ENCODE data around the gene MEF2A.

Gene MEF2A

GRCh38 chr15:99606646-99607045, 40.9 kb downstream of the MEF2A start:
- DNase-seq = no peak

DNA sequence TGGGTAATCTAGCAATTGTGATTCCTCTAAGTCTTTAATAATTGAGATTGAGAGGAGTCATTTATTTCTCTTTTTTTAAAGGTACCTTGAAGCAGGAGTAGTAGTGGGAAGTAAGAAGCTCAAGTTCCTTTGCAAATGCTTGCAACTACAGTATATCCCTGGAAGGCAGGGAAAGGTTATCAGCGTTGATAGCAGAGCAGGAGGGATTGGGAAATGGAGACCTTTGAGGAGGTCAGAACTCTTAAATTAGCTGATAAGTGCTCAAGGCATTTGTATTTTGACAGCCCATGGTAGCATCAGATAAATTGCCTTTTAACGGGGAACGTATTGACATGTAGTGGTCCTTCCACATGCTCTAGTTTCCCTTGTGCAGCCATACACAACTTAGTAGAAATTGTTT, 47.7 kb downstream of the MEF2A start:
- DNase-seq = no peak

DNA sequence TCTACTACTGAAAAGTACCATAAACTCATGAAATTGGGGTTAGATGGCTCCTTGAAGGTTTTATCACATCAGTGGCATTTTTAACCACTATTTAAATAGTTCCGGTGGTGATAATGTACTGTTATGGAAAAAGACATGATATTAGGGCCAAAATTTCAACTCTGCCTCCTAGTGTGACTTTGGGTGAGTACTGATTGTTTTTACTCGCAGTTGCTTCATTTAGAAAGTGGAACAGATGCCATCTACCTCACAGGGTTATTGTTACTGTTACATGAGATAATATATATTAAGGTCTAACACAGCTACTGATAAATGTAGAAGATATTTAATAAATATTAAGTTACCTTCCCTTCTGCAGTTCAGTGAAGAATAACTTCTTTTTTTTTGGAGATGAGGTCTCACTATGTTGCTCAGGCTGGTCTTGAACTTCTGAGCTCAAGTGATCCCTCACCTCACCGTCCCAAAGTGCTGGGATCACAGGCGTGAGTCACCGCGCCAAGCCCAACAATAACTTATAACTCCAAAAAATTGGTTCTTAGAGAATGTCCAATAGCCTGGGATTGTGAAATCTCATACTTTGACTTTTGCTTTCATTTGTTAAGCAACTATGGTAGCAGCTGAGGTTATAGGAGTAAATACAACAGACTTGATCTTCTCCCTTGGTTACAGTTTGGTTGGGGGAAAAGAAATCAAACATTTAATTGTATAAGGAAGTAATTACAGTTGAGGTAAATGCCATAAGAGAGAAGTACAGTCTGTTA, 48.3 kb downstream of the MEF2A start:
- DNase-seq = no peak

GRCh38 chr15:99614749-99615288, 49.0 kb downstream of the MEF2A start:
- DNase-seq = no peak

GRCh38 chr15:99615460-99615859, 49.7 kb downstream of the MEF2A start:
- DNase-seq = no peak

DNA sequence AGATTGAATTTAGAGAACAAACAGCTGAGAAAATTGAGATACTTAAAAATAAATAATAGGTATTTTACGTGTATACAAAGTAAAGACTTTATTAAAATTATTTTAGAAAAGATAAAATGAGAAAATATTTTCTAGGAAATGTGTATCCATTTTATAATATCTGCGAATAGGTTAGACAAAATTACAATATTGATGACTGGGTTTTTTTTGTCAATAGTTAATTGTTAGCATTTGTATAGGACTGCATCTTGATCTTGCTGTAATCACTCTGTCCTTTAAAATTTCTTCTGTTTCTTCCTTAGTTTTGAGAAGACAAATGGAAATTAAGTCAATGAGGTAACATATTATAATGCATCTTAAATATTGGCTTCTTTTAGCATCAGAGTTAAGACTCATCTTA, 50.3 kb downstream of the MEF2A start:
- no peak for DNase-seq

DNA sequence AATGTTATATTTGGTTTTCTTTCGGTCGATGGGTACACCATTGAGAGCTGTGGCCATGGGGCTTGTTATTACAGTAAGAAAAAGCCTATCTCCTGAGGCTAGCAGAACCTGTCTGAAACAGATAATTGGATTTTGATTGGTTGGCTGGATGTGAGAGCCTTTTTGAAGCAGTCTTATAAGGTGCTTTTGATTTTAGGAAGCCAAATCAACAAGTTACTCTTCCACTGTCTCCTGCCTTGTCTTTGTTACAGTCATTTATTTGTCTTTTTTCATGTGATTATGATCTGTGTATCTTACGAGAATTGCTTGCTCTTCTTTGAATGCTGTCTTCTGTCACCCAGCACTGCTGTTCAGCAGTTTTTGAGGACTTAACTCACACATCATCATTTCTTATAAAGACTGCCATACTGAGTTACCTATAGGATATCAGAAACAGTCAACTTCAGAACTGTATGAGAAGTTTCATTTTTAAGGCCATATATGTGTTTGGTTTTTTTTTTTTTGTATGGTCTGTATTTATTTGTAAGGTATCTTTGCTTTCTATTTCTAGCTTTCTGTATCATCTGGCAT, 51.1 kb downstream of the MEF2A start:
- DNase-seq = no peak

GRCh38 chr15:99618941-99619411, 53.2 kb downstream of the MEF2A start:
- DNase-seq = no peak

- no peak for DNase-seq
Observed at GRCh38 chr15:99619712-99620111, 53.9 kb downstream of the MEF2A start.

DNA sequence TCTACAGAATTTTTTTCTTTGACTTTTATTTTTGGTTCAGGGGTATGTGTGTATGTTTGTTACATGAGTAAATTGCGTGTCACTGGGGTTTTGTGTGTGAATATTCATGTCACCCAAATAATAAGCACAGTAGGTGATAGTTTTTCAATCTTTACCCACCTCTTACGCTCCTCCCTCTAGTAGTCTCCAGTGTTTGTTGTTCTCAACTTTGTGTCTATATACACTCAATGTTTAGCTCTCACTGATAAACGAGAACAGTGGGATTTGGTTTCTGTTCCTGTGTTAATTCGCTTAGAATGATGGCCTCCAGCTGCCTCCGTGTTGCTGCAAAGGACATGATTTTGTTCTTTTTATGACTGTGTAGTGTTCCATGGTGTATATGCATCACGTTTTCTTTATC, 54.4 kb downstream of the MEF2A start:
- no peak for DNase-seq

- no peak for DNase-seq
Observed at GRCh38 chr15:99621767-99622166, 56.0 kb downstream of the MEF2A start.

DNA sequence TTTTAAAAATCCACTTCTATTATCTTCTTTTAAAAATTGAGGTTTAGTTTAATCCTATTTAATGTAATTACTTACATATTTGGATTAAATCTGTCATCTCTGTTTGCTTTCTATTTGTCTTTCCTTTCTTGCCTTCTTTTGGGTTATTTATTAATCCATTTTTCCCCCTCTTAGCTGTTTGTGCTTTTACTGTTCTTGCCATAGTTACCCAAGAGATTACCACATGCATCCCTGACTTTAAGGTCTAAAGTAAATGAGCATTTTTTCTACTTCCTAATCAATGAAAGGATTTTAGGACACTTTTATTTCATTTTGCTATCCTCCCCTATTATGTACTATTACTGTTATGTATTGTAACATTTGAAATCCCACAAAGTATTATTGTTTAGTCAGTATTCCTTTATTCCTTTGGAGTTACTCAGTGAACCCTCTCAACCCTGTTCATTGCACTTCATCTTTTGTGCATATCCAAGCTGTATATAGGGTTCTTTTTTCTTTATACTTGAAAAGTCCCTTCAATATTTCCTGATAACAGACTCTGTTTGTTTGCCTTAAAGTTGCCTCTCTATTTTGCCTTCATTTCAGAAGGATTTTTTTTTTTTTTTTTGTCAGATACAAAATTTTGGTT, 62.7 kb downstream of the MEF2A start:
- DNase-seq = no peak

GRCh38 chr15:99630607-99631131, 64.9 kb downstream of the MEF2A start:
- no peak for DNase-seq

DNA sequence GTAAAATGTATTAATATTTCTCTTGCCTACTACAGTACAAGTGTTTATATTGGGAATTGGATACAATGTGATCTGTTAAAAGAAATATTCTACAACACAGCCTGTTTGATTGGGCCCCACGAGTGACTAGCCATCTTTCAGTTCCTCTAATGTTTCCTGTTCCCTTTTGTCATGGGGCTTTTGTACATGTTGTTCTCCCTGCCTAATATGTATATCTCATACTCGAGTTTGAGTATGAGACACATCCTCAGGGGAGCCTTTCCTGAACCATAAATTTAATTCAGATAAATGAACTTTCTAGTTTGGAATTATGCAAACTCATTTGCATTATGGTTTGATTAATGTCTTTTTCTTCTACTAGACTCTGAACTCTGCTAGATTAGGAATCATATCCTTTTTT, 65.5 kb downstream of the MEF2A start:
- DNase-seq = no peak

GRCh38 chr15:99632521-99632920, 66.7 kb downstream of the MEF2A start:
- DNase-seq = no peak

GRCh38 chr15:99633655-99634054, 67.9 kb downstream of the MEF2A start:
- DNase-seq = no peak

- no peak for DNase-seq
Observed at GRCh38 chr15:99634576-99634975, 68.8 kb downstream of the MEF2A start.

DNA sequence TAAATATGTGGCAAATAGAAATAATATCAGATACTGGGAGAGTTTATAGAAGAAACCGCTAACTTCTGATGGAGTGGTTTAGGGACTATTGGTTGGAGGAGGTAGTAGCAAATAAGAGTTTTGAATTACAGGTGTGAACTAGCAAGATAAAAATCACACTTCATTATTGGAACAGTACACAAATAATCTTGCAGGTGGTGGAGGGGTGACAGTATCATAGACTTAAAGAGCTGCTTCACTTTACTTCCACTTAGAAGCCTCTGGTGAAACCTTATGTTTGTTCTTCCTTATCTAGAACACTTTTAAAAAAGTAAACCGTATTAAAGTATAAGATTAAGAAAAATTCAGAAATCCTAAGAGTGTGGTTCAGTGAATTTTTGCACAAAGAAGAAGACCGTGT, 69.4 kb downstream of the MEF2A start:
- no peak for DNase-seq

GRCh38 chr15:99635794-99636193, 70.0 kb downstream of the MEF2A start:
- no peak for DNase-seq

DNA sequence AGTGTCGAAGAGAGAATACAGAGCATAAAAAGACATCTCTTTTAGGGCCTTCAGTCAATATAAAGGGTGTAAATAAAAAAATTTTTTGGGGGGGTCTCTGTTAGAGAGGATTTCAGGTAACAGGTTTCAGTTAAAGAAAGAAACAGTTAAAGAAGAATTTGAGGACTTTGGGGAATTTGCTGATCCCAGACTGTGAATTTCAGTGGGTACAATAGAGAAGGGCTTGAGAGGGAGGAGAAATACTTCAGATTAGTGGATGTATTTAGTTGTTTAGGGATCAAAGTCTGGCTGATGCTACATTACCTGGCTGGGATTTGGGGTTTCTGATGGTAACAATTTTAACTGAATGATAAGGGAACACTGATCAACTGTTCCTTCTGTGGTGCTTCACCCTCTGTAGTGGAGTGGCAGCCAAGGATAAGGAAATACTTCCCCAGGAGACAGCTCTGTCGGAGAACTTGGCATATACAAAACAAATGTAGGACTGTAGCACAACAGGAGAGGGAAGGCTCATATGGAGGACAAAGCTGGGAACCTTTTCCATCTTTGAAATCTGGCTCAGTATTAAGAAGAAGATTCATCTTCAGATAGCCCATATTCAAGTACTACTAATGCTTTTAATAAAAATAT, 79.2 kb downstream of the MEF2A start:
- DNase-seq = no peak

GRCh38 chr15:99645543-99645935, 79.8 kb downstream of the MEF2A start:
- DNase-seq = no peak

DNA sequence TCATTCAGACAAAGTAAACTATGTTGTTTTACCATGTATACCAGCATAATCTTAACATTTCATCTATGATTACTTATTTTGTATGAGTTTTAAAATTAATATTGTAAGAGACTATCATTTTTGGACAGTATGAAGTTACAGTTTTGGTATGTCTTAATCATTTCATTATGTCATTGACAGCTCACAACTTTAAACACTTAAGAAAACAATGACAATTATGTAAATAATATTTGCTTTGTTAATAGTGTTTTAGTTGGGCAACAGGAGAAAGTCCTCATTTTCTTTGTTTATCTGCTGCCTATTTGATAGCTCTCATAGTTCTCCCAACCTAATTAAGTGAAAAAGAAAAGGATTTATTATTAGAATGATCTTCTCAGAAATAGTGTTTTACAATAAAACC, 80.2 kb downstream of the MEF2A start:
- no peak for DNase-seq

Measured in NCI-H146 (cell line).